ENCODE data around the gene HSP90AB1. TPM values are rescaled to one million over a fixed set of nuclear protein-coding genes. Genes with fewer than 3 reads are reported as not detected.

Gene HSP90AB1
- total RNA-seq, 1 donor from 2014 or later, result 463 TPM

- Histone ChIP-seq H3K27me3 (no peaks in the 10 kb centered on the region), H3K9me3 (no peaks in the 10 kb centered on the region), H3K36me3 (peaks cover 0 to 18% of the 10 kb centered on the region in 2 donors), H3K27ac (peak overlapping the region; percentile 100), H3K4me3 (peak overlapping the region; percentile 97 to 100), H3K4me1 (peaks cover 29% of the 10 kb centered on the region)
- TF ChIP-seq POLR2A (IDR thresholded peaks at IDR 0.05) (no peak), POLR2AphosphoS5 (IDR thresholded peaks at IDR 0.05; ENCODE audit: insufficient read depth in 1 of 2, low read depth in 1 of 2) (no peak), CTCF (IDR thresholded peaks at IDR 0.05) (no peak)
- intact Hi-C loops (cut with DNase I), result no loop called here
- DNase-seq (ENCODE audit: extremely low spot score in 2 of 2), result no peak
Observed at GRCh38 chr6:44245391-44245911, 1.4 kb upstream of the HSP90AB1 start.

GRCh38 chr6:44245912-44246662, 814 bp upstream of the HSP90AB1 start:
- peak overlapping the region; percentile 97 to 100 for H3K4me3 ChIP-seq
- intact Hi-C loops (cut with DNase I), result no loop called here
- H3K36me3 ChIP-seq, result peaks cover 4 to 24% of the 10 kb centered on the region in 2 donors
- DNase-seq (ENCODE audit: extremely low spot score in 2 of 2), result no peak
- H3K27me3 ChIP-seq, result no peaks in the 10 kb centered on the region
- peak overlapping the region; percentile 100 for H3K27ac ChIP-seq
- peaks cover 33% of the 10 kb centered on the region for H3K4me1 ChIP-seq
- no peaks in the 10 kb centered on the region for H3K9me3 ChIP-seq
- TF ChIP-seq POLR2AphosphoS5 (IDR thresholded peaks at IDR 0.05; ENCODE audit: insufficient read depth in 1 of 2, low read depth in 1 of 2) (peak; percentile 86 to 89), POLR2A (IDR thresholded peaks at IDR 0.05) (peak in 1 of 2 donors; percentile 7), CTCF (IDR thresholded peaks at IDR 0.05) (peak in 1 of 3 experiments; percentile 41)

- intact Hi-C loops (cut with DNase I), result no loop called here
- no peak for DNase-seq (ENCODE audit: extremely low spot score in 2 of 2)
- Histone ChIP-seq H3K27ac (peak overlapping the region; percentile 100), H3K36me3 (peaks cover 4 to 39% of the 10 kb centered on the region in 2 donors), H3K4me3 (peak overlapping the region; percentile 97 to 100), H3K27me3 (no peaks in the 10 kb centered on the region), H3K9me3 (no peaks in the 10 kb centered on the region), H3K4me1 (peaks cover 33% of the 10 kb centered on the region)
- TF ChIP-seq POLR2A (IDR thresholded peaks at IDR 0.05), result no peak
- peak; percentile 57 to 94 for TF ChIP-seq POLR2AphosphoS5 (IDR thresholded peaks at IDR 0.05; ENCODE audit: insufficient read depth in 1 of 2, low read depth in 1 of 2)
Observed at GRCh38 chr6:44247338-44248302, 719 bp downstream of the HSP90AB1 start.

- Histone ChIP-seq H3K27ac (peak overlapping the region; percentile 100), H3K9me3 (no peaks in the 10 kb centered on the region), H3K36me3 (peaks cover 4 to 49% of the 10 kb centered on the region in 2 donors), H3K4me1 (peaks cover 33% of the 10 kb centered on the region), H3K4me3 (peak overlapping the region; percentile 97 to 100), H3K27me3 (no peaks in the 10 kb centered on the region)
- no peak for DNase-seq (ENCODE audit: extremely low spot score in 2 of 2)
- intact Hi-C loops (cut with DNase I), result no loop called here
- TF ChIP-seq POLR2AphosphoS5 (IDR thresholded peaks at IDR 0.05; ENCODE audit: insufficient read depth in 1 of 2, low read depth in 1 of 2) (no peak), CTCF (IDR thresholded peaks at IDR 0.05) (no peak), POLR2A (IDR thresholded peaks at IDR 0.05) (no peak)
Observed at GRCh38 chr6:44248579-44248978, 1.7 kb downstream of the HSP90AB1 start.

- H3K36me3 ChIP-seq, result peaks cover 4 to 55% of the 10 kb centered on the region in 2 donors
- no peaks in the 10 kb centered on the region for H3K27me3 ChIP-seq
- no peak for TF ChIP-seq CTCF (IDR thresholded peaks at IDR 0.05)
- no peak for TF ChIP-seq POLR2A (IDR thresholded peaks at IDR 0.05)
- no peak for TF ChIP-seq POLR2AphosphoS5 (IDR thresholded peaks at IDR 0.05; ENCODE audit: insufficient read depth in 1 of 2, low read depth in 1 of 2)
- no peaks in the 10 kb centered on the region for H3K9me3 ChIP-seq
- peak overlapping the region; percentile 97 to 100 for H3K4me3 ChIP-seq
- intact Hi-C loops (cut with DNase I), result no loop called here
- H3K27ac ChIP-seq, result peak overlapping the region; percentile 100
- no peak for DNase-seq (ENCODE audit: extremely low spot score in 2 of 2)
- H3K4me1 ChIP-seq, result peaks cover 33% of the 10 kb centered on the region
Observed at GRCh38 chr6:44249082-44249748, 2.3 kb downstream of the HSP90AB1 start.
